ENCODE measurements around the gene IGFBP4. TPM values are rescaled to one million over a fixed set of nuclear protein-coding genes. Genes with fewer than 3 reads are reported as not detected.

The IGFBP4 gene
- total RNA-seq, 1 experiment from 2014 or later = 6.5 TPM

DNA sequence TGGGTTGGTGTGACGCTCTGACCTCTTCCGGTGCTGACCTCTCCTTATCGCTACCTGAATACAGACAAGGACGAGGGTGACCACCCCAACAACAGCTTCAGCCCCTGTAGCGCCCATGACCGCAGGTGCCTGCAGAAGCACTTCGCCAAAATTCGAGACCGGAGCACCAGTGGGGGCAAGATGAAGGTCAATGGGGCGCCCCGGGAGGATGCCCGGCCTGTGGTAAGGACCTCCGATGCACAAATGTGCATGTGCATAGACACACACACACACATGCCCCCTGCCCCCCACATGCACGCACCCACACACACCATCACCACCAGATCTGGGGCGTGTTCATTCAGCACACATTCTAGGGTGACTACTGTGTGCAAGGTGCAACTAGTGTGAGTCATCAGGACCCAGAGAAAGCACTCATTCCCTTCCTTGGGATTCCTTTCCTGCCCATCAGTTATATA lies 9.7 kb downstream of the IGFBP4 start:
- CTCF ChIA-PET = interaction anchor here (0.6 to 0.7 kb wide), 2 partner anchors 11 to 767 kb away, joined by 3 to 5 read pairs; no protein-coding TSS in a partner anchor
- Mint-ChIP-seq H3K27me3 (ENCODE audit: insufficient read depth, unreplicated experiment) (peaks cover 20% of the 10 kb centered on the region), H3K9me3 (ENCODE audit: unreplicated experiment) (no peaks in the 10 kb centered on the region), H3K4me1 (ENCODE audit: insufficient read depth, unreplicated experiment) (peaks cover 30% of the 10 kb centered on the region), H3K36me3 (ENCODE audit: insufficient read depth, unreplicated experiment) (peaks cover 4% of the 10 kb centered on the region), H3K4me3 (ENCODE audit: unreplicated experiment) (no peak overlapping the region), H3K27ac (ENCODE audit: low read depth, unreplicated experiment) (peak overlapping the region; percentile 42)
- intact Hi-C loops (cut with micrococcal nuclease) = no loop called here
- POLR2A ChIA-PET = interaction anchor here (0.6 kb wide), 1 partner anchor 403 kb away, joined by 3 read pairs; no protein-coding TSS in a partner anchor
- TF ChIP-seq CTCF (IDR thresholded peaks at IDR 0.05; ENCODE audit: unreplicated experiment) = no peak
- peak; percentile 52 for DNase-seq (ENCODE audit: unreplicated experiment)
- BruUV-seq (replicated peaks) = no TSS peak

DNA sequence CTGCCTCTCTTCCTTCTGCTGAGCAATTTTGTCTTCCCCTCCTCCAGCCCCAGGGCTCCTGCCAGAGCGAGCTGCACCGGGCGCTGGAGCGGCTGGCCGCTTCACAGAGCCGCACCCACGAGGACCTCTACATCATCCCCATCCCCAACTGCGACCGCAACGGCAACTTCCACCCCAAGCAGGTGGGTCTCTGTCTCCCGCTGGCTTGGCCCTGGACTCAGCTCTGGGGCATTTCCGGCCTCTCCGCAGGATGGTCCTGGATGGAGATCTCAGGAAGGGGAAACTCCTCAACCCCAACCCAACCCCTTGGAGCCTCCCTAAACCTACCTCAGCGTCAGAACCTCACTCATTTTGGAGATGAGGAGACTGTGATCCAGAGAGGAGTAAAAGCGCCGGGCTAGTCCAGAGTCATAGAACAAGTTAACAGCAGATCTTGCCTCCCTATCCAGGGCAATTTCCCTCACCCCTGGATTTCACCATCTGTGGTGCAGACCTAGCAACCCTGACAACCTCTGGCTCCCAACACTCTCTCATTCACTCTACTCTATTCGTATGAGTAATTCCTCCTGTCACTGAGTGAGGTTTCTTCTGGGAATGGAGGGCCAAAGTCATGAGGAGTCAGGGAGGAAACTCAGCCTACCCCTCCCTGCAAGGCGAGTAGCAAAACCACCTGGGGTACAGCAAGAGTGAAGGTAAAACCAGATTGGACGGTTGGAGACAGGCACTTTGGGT lies 10.8 kb downstream of the IGFBP4 start:
- ChIA-PET POLR2A (interaction anchor here (0.6 to 7.5 kb wide), 2 partner anchors 17 to 77 kb away, joined by 3 to 79 read pairs; no protein-coding TSS in a partner anchor), CTCF (interaction anchor here (1.0 to 2.0 kb wide), 4 partner anchors 10 to 81 kb away, joined by 3 to 12 read pairs (median 6); no protein-coding TSS in a partner anchor)
- no peaks in the 10 kb centered on the region for H3K9me3 Mint-ChIP-seq (ENCODE audit: unreplicated experiment)
- peaks cover 4% of the 10 kb centered on the region for H3K36me3 Mint-ChIP-seq (ENCODE audit: insufficient read depth, unreplicated experiment)
- no peak for TF ChIP-seq CTCF (IDR thresholded peaks at IDR 0.05; ENCODE audit: unreplicated experiment)
- peaks cover 32% of the 10 kb centered on the region for H3K4me1 Mint-ChIP-seq (ENCODE audit: insufficient read depth, unreplicated experiment)
- peaks cover 11% of the 10 kb centered on the region for H3K27me3 Mint-ChIP-seq (ENCODE audit: insufficient read depth, unreplicated experiment)
- H3K27ac Mint-ChIP-seq (ENCODE audit: low read depth, unreplicated experiment) = peak overlapping the region; percentile 42
- intact Hi-C loops (cut with micrococcal nuclease) = no loop called here
- DNase-seq (ENCODE audit: unreplicated experiment) = no peak
- no peak overlapping the region for H3K4me3 Mint-ChIP-seq (ENCODE audit: unreplicated experiment)
- no TSS peak for BruUV-seq (replicated peaks)

GRCh38 chr17:40454613-40454995 lies 11.4 kb downstream of the IGFBP4 start:
- POLR2A ChIA-PET = interaction anchor here (0.6 to 7.5 kb wide), 5 partner anchors 11 to 92 kb away, joined by 4 to 79 read pairs (median 6); partner anchors contain the start of gene IGFBP4
- Mint-ChIP-seq H3K4me3 (ENCODE audit: unreplicated experiment) (no peak overlapping the region), H3K36me3 (ENCODE audit: insufficient read depth, unreplicated experiment) (peaks cover 4% of the 10 kb centered on the region), H3K4me1 (ENCODE audit: insufficient read depth, unreplicated experiment) (peaks cover 33% of the 10 kb centered on the region), H3K9me3 (ENCODE audit: unreplicated experiment) (no peaks in the 10 kb centered on the region), H3K27ac (ENCODE audit: low read depth, unreplicated experiment) (no peak overlapping the region), H3K27me3 (ENCODE audit: insufficient read depth, unreplicated experiment) (peaks cover 11% of the 10 kb centered on the region)
- CTCF ChIA-PET = interaction anchor here (0.6 to 2.0 kb wide), 6 partner anchors 11 to 97 kb away, joined by 3 to 12 read pairs (median 4); no protein-coding TSS in a partner anchor
- TF ChIP-seq CTCF (IDR thresholded peaks at IDR 0.05; ENCODE audit: unreplicated experiment) = no peak
- no TSS peak for BruUV-seq (replicated peaks)
- intact Hi-C loops (cut with micrococcal nuclease) = no loop called here
- no peak for DNase-seq (ENCODE audit: unreplicated experiment)

- no TSS peak for BruUV-seq (replicated peaks)
- Mint-ChIP-seq H3K4me1 (ENCODE audit: insufficient read depth, unreplicated experiment) (peaks cover 27% of the 10 kb centered on the region), H3K27me3 (ENCODE audit: insufficient read depth, unreplicated experiment) (peaks cover 11% of the 10 kb centered on the region), H3K9me3 (ENCODE audit: unreplicated experiment) (no peaks in the 10 kb centered on the region), H3K27ac (ENCODE audit: low read depth, unreplicated experiment) (no peak overlapping the region), H3K4me3 (ENCODE audit: unreplicated experiment) (no peak overlapping the region), H3K36me3 (ENCODE audit: insufficient read depth, unreplicated experiment) (peaks cover 9% of the 10 kb centered on the region)
- intact Hi-C loops (cut with micrococcal nuclease) = no loop called here
- DNase-seq (ENCODE audit: unreplicated experiment) = no peak
- CTCF ChIA-PET = interaction anchor here (0.6 to 2.5 kb wide), 8 partner anchors 9 to 139 kb away, joined by 3 to 12 read pairs (median 5); no protein-coding TSS in a partner anchor
- POLR2A ChIA-PET = interaction anchor here (0.6 to 7.5 kb wide), 2 partner anchors 14 to 76 kb away, joined by 3 to 79 read pairs; no protein-coding TSS in a partner anchor
- TF ChIP-seq CTCF (IDR thresholded peaks at IDR 0.05; ENCODE audit: unreplicated experiment) = no peak
Observed at GRCh38 chr17:40456396-40456951, 13.2 kb downstream of the IGFBP4 start.

Data from MCF 10A (cell line).